Body of pancreas (tissue), 4 donors: ENCODE results near the gene CPHXL2. TPM values are rescaled to one million over a fixed set of nuclear protein-coding genes. Genes with fewer than 3 reads are reported as not detected.

Source experiments
- ATAC-seq: fragments of 150-250 bp; one replicate; pipeline ENCODE4 v1.9.1; 2016
- DNase-seq, 4 donors: peaks; one replicate each; pipeline ENCODE4 v3.0.0-alpha.2; 2019
- H3K27ac ChIP-seq, 4 donors: fragments of 200-600 bp; sonication (generic); 1 replicate in 3 of 4; 2 replicates in 1 of 4; pipeline versions ENCODE4 v1.5.1 to v1.6.1; 2016 to 2019; ENCODE audit warnings: mild to moderate bottlenecking in 1 of 4, mixed read lengths in 1 of 4, moderate library complexity in 1 of 4
- H3K27me3 ChIP-seq, 2 donors: fragments of 200-600 bp; sonication (generic); one replicate each; pipeline ENCODE4 v1.6.0; 2016; ENCODE audit warnings: mild to moderate bottlenecking in 1 of 2
- H3K36me3 ChIP-seq, 2 donors: fragments of 200-600 bp; sonication (generic); replicated peaks in 1 of 2; 2 replicates each; pipeline ENCODE4 v1.5.1; 2016; ENCODE audit warnings: low read depth in 2 of 2; ENCODE audit not compliant: insufficient read depth in 1 of 2
- H3K4me1 ChIP-seq: fragments of 200-600 bp; sonication (generic); one replicate; pipeline ENCODE4 v1.6.0; 2016
- H3K4me3 ChIP-seq, 2 donors: fragments of 200-600 bp; sonication (generic); 1 replicate in 1 of 2; 2 replicates in 1 of 2; pipeline ENCODE4 v1.5.1; 2016 to 2019
- H3K9me3 ChIP-seq, 3 donors: fragments of 200-600 bp; sonication (generic); 1 replicate in 2 of 3; 2 replicates in 1 of 3; pipeline ENCODE4 v1.5.1; 2016
- CTCF ChIP-seq, 7 experiments: fragments of 450-650 bp in 4 of 7; fragments of 200-600 bp in 3 of 7; sonication (generic) in 3 of 7; IDR thresholded peaks; one replicate each; pipeline ENCODE4 v1.5.1; 2016 to 2019; ENCODE audit warnings: antibody characterized with exemption in 7 of 7
- POLR2A ChIP-seq, 3 donors: fragments of 450-650 bp; IDR thresholded peaks; one replicate each; pipeline ENCODE4 v1.6.1; 2016; ENCODE audit warnings: antibody characterized with exemption in 3 of 3, mild to moderate bottlenecking in 2 of 3
- WGBS, 2 donors: methylation state at CpG; one replicate each; pipeline ENCODE4 v1.1.5; 2017; 5-methylcytosine and 5-hydroxymethylcytosine counted together
- intact Hi-C: fragments of 100-400 bp; cut with DNase I; formaldehyde crosslinking; loops from one replicate; pipeline ENCODE4 v1.15.1; 2023
- total RNA-seq, 2 donors: library from RNA; depleted of rRNA; stranded (reverse); fragments of >200 nt; gene quantifications; one replicate each; pipeline ENCODE4 v1.1.0, GENCODE V29; 2016

Gene CPHXL2
- total RNA-seq, 2 donors from 2014 or later: not detected

DNA sequence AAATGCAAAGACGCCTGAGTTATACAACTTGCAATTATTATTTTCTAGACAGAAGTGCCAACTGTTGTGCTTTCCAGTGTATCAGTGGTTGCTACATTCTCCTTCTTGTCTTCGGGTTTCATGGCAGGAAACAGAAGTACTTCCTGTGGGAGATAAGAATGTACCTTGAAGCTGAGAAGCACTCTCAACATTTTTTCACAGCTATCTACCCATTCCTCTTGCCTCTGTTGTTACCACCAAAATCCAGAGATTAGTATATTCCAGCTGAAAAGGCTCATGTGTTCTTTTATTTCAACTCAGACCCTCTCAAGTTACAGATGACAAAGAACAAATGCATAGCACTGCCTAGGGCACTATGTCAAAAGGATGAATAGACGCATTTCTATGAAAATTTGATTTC lies 49.0 kb downstream of the CPHXL2 start:
- no peak for DNase-seq
- intact Hi-C loops: no loop called here
- 53 to 75% methylated on average over 3 of the region's 3 CpGs for WGBS, 2 donors
- peaks cover 16 to 42% of the 10 kb centered on the region in 2 donors for H3K36me3 ChIP-seq
- H3K9me3 ChIP-seq: no peaks in the 10 kb centered on the region
- no peaks in the 10 kb centered on the region for H3K27me3 ChIP-seq
- H3K4me3 ChIP-seq: no peak overlapping the region
- TF ChIP-seq POLR2A (IDR thresholded peaks at IDR 0.05) (no peak), CTCF (IDR thresholded peaks at IDR 0.05) (no peak)
- no peaks in the 10 kb centered on the region for H3K4me1 ChIP-seq
- ATAC-seq: no peak
- H3K27ac ChIP-seq: no peak overlapping the region

- no peaks in the 10 kb centered on the region for H3K27me3 ChIP-seq
- intact Hi-C loops: no loop called here
These were observed 50.0 kb downstream of the CPHXL2 start for GRCh38 chr16:75626806-75627205.

GRCh38 chr16:75624921-75625334 lies 51.9 kb downstream of the CPHXL2 start:
- Histone ChIP-seq H3K4me1 (peaks cover 12% of the 10 kb centered on the region), H3K9me3 (no peaks in the 10 kb centered on the region), H3K27ac (no peak overlapping the region), H3K4me3 (no peak overlapping the region), H3K27me3 (no peaks in the 10 kb centered on the region), H3K36me3 (peaks cover 10 to 22% of the 10 kb centered on the region in 2 donors)
- TF ChIP-seq POLR2A (IDR thresholded peaks at IDR 0.05): no peak
- TF ChIP-seq CTCF (IDR thresholded peaks at IDR 0.05): no peak
- 66 to 70% methylated on average over 4 of the region's 4 CpGs for WGBS, 2 donors
- intact Hi-C loops: no loop called here
- no peak for ATAC-seq
- DNase-seq: no peak

More at GRCh38 chr16:75626806-75627205, 50.0 kb downstream of the CPHXL2 start:
- TF ChIP-seq POLR2A (IDR thresholded peaks at IDR 0.05): no peak
- no peak for TF ChIP-seq CTCF (IDR thresholded peaks at IDR 0.05)
- no peak overlapping the region for H3K27ac ChIP-seq
- ATAC-seq (no peak), DNase-seq (no peak)
- peaks cover 8% of the 10 kb centered on the region for H3K4me1 ChIP-seq
- WGBS, 2 donors: 89 to 90% methylated on average over 4 of the region's 4 CpGs
- peaks cover 16 to 34% of the 10 kb centered on the region in 2 donors for H3K36me3 ChIP-seq
- H3K4me3 ChIP-seq: no peak overlapping the region
- no peaks in the 10 kb centered on the region for H3K9me3 ChIP-seq

DNA sequence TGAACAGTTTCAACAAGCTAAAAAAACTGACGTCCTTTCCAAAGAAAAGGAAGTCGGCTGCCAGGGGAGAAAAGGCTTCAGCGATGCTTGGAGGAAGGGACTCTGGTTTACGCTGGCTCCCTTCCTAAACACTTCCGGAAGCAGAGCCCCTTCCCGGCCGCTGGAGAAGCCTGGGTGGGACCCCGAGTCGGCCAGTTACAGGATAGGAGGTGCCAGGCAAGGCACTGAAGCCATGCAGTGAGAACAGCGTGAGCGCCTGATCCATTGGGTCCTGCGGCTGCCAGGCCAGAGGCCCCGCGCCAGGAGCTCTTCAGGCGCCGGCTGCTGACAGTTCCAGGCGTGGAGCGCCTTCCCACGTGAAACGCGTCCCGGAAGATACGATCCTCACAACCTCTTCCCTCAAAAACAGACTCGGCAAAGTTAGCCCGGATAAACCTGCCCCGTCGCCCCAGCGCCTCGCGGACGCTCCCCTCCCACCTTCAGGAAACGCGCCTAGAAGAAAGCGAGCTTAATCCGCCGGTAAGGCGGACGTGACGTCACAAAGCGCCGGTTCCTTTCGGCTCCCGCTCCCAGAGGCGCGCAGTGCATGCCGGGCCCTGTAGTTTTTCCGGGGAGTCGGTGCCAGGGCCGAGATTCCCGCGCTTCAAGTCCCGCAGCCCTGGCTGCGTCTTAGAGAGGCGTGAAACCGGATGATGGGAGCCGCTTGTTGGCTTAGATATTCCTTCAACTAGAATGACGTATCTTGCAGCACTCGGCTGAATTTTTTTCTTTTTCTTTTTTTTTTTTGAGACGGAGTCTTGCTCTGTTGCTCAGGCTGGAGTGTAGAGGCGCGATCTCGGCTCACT lies 53.8 kb downstream of the CPHXL2 start, which contains the start of gene ADAT1:
TSS of gene ADAT1 (minus strand) at position 521 of the 845 bp plus-strand sequence. CDS start 2,482 bp downstream, outside the sequence.
- Histone ChIP-seq H3K36me3 (peaks cover 4 to 7% of the 10 kb centered on the region in 2 donors), H3K27ac (peak within 1 kb of the TSS; percentile 59 to 92 (median 79)), H3K27me3 (no peaks in the 10 kb centered on the region), H3K9me3 (no peaks in the 10 kb centered on the region), H3K4me1 (peaks cover 12% of the 10 kb centered on the region), H3K4me3 (peak within 1 kb of the TSS; percentile 54 to 57)
- peak; percentile 97 for ATAC-seq
- peak in 2 of 3 donors; percentile 81 to 85 for TF ChIP-seq POLR2A (IDR thresholded peaks at IDR 0.05)
- TF ChIP-seq CTCF (IDR thresholded peaks at IDR 0.05): peak in 2 of 7 experiments; percentile 7 to 12
- 1% methylated on average over 39 to 59 of the region's 62 CpGs for WGBS, 2 donors
- peak; percentile 97 to 98 (median 98) for DNase-seq
- intact Hi-C loops: no loop called here
